ENCODE results near the gene CYTH3.
"Not testable (repeated sequence)": the region's sequence is repeated elsewhere in the genome, so short reads cannot be mapped to it uniquely, and the experiment has no call there.

DNA sequence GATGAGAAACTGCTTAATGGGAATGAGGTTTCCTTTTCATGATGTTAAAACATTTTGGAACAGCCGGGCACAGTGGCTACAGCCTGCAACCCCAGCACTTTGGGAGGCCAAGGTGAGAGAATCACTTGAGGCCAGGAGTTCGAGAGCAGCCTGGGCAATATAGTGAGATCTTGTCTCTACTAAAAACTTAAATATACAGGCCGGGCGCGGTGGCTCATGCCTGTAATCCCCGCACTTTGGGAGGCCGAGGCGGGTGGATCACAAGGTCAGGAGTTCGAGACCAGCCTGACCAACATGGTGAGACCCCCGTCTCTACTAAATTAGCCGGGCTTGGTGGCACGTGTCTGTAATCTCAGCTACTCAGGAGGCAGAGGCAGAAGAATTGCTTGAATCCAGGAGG lies 19.5 kb upstream of the CYTH3 start:
- not testable (repeated sequence) for TF ChIP-seq POLR2A, POLR2AphosphoS5 (IDR thresholded peaks at IDR 0.05)
- TF ChIP-seq, protein P1, sequence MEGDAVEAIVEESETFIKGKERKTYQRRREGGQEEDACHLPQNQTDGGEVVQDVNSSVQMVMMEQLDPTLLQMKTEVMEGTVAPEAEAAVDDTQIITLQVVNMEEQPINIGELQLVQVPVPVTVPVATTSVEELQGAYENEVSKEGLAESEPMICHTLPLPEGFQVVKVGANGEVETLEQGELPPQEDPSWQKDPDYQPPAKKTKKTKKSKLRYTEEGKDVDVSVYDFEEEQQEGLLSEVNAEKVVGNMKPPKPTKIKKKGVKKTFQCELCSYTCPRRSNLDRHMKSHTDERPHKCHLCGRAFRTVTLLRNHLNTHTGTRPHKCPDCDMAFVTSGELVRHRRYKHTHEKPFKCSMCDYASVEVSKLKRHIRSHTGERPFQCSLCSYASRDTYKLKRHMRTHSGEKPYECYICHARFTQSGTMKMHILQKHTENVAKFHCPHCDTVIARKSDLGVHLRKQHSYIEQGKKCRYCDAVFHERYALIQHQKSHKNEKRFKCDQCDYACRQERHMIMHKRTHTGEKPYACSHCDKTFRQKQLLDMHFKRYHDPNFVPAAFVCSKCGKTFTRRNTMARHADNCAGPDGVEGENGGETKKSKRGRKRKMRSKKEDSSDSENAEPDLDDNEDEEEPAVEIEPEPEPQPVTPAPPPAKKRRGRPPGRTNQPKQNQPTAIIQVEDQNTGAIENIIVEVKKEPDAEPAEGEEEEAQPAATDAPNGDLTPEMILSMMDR (IDR thresholded peaks at IDR 0.05 in 8 of 11, conservative IDR thresholded peaks at IDR 0.05 in 3 of 11): not testable (repeated sequence)

Data from spleen (tissue), 7 donors.